HG03378 (cell line): Measurements from ENCODE around the gene SHKBP1.
"Not testable (repeated sequence)": the region's sequence is repeated elsewhere in the genome, so short reads cannot be mapped to it uniquely, and the experiment has no call there.

ENCODE experiments used
- ATAC-seq: cut with Tn5 transposase; IDR thresholded peaks from one replicate; pipeline ENCODE4 v1.9.1; 2021; ENCODE audit warnings: mild to moderate bottlenecking, moderate library complexity; ENCODE audit not compliant: unreplicated experiment

The SHKBP1 gene

DNA sequence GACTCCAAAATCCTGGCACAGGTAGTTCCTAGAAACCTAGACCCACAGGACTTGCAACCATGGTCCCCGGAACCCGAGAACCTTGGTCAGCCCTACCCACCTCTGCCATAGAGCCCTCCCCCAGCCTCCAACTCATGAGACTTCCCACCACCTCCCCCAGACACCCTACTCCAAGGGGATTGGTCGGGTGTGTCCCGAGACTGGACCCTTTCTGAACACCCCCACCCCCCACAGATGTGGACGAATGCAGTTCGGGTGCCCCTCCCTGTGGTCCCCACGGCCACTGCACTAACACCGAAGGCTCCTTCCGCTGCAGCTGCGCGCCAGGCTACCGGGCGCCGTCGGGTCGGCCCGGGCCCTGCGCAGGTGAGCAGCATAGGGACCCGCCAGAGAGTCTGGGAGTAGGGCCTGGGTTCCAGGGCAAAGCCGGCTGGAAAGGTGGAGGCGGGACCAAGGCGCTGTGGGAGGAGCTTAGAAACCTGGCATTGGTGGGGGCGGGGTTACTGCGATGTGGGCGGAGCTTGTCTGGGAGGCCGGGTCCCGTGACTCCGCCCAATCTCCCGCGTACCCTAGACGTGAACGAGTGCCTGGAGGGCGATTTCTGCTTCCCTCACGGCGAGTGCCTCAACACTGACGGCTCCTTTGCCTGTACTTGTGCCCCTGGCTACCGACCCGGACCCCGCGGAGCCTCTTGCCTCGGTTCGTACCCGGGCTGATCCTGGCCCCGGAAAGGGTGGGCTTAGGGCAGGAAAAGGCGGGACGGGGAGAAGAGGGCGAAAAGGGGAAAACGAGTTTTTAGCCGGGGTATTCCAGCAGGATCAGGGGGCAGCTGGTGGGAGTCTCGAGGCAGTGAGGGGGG is 36.4 kb downstream of the SHKBP1 start:
- ATAC-seq = no peak

DNA sequence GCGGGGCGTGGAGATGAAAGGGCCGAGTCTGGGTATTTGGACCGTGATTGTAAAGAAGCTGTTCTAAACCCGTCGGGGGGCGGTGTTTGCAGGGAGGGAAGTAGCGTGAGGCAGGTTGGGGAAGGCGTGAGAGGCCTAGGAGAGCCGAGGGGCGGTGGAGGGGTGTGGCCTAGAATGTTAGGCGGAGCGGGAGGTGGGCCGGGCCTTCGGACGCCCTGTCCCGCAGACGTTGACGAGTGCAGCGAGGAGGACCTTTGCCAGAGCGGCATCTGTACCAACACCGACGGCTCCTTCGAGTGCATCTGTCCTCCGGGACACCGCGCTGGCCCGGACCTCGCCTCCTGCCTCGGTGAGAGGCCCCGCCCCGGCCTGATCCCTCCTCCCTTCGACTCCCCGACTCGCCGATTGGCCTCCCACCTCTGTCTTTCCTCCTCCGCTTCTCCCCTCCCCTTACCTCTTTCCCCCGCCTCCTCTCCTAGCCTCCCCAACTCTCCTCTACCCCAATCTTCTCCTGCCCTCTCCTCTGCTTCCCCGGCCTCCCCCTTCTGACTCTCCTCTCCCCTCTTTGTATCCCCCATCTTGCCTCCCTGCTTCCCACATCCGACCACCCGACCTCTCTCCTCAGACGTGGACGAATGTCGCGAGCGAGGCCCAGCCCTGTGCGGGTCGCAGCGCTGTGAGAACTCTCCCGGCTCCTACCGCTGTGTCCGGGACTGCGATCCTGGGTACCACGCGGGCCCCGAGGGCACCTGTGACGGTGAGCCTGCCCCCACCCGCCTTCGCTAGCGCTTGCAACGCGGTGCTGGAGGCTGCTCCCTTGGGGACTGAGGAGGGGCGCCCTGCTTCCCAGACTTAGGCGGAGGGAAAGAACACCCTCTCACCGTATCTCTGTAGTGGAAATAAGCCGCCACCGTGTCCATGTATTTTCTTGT is 37.3 kb downstream of the SHKBP1 start:
- no peak for ATAC-seq

DNA sequence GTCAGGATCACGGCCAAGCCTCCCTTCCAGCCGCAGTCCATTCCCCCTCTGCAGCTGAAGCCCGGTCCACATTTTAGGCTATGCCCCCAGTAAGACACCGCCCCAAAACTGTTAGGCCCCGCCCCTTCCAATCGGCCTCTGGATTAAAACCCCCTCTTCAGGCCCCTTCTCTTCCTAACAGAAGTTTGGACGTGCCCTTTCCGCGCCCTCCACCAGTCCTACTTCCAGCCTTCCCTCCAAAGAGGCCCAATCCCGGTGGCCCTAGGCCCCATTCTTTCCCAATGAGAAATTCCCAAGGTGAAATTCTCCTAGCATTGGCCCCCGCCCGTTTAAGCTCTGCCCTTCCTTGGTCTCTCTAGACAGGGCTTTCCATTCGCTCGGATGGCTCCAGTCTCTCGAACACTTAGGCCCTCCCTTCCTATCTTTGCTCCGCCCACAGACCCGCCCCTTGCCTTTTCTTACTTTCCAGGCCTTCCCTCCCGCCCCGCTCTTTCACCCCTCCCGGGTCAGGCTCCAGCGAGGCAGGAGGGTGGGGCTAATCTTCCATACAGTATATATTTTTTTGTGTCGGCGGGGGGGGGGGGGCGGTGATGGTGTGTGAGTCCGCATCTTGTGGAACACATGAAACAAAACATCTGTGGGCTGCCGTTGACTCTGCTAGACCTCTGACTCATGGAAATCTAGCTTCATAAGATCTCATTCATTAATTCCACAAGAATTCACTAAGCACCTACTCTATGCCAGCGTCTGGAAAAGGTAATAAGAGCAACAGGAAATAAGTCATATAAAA is 38.1 kb downstream of the SHKBP1 start:
- no peak for ATAC-seq

DNA sequence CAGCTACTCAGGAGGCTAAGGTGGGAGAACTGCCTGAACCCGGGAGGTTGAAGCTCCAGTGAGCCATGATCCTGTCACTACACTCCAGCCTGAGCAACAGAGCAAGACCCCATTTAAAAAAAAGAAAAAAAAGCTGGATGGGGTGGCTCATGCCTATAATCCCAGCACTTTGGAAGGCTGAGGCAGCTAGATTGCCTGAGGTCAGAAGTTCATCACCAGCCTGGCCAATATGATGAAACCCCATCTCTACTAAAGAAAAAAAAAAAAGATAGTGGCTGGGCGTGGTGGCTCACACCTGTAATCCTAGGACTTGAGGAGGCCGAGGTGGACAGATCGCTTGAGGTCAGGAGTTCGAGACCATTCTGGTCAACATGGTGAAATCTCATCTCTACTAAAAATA is 39.5 kb downstream of the SHKBP1 start:
- ATAC-seq = no peak

DNA sequence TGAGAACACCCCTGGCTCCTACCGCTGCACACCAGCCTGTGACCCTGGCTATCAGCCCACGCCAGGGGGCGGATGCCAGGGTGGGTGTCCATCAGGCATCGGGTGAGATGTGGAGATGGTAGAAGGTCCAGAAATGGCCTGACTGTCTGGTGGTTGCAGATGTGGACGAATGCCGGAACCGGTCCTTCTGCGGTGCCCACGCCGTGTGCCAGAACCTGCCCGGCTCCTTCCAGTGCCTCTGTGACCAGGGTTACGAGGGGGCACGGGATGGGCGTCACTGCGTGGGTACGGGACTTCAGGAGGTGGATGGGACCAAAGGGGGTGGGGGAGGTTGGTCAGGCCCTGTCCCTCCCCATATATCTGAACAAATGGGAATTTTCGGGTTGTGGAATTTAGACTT is 40.3 kb downstream of the SHKBP1 start:
- ATAC-seq = no peak

DNA sequence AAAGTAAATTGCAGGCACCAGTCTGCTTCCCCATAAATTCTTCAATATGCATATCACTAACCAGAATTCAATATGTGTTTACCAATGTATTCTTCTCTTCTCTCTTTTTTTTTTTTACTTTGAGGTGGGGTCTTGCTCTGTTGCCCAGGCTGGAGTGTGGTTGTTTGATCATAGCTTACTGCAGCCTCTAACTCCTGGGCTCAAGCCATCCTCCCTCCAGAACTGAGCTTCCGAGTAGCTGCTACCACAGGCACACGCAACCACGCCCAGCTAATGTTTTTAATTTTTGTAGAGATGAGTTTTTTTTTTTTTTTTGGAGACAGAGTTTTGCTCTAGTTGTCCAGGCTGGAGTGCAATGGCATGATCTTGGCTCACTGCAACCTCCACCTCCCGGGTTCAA is 41.3 kb downstream of the SHKBP1 start:
- no peak for ATAC-seq

DNA sequence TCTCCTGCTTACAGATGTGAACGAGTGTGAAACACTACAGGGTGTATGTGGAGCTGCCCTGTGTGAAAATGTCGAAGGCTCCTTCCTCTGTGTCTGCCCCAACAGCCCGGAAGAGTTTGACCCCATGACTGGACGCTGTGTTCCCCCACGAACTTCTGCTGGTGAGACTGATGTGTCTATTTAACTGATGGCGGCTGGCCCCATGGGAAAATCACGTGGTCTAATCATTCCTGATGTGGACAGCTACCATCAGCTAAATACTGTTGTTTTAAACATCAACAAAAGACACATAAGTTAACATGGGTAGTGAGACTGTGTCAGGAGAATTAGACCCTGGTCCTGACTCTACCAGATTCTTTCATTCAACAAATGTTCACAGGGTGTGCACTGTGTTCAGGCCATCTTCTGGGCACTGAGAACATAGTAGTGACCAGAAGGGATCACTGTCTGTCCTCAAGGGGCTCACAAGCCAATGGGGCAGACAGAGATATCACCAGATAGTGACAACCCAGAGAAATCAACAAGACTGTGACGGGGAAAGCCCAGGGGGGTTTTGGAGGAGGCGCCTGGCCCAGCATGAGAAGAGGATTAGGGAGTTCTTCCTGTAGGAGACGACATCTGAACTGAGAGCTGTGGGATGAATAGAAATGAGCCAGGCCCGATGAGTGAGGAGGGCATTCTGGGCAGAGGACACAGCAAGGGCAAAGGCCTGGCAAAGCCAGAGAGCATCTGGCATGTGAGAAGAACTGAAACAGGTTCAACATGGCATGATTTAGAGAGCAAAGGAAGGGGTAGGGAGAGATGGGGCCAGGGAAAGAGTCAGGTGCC is 42.9 kb downstream of the SHKBP1 start:
- no peak for ATAC-seq

DNA sequence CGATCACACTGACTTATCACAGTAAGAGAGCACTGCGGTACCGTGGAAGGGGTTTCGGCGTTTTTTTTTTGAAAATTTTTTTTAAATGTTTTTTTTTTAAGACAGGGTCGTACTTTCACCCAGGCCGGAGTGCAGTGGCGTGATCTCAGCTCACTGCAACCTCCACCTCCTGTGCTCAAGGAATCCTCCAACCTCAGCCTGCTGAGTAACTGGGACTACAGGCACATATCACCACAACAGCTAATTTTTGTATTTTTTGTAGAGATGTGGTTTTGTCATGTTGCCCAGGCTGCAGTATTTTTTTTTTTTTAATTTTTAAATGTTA is 43.5 kb downstream of the SHKBP1 start:
- ATAC-seq = no peak

DNA sequence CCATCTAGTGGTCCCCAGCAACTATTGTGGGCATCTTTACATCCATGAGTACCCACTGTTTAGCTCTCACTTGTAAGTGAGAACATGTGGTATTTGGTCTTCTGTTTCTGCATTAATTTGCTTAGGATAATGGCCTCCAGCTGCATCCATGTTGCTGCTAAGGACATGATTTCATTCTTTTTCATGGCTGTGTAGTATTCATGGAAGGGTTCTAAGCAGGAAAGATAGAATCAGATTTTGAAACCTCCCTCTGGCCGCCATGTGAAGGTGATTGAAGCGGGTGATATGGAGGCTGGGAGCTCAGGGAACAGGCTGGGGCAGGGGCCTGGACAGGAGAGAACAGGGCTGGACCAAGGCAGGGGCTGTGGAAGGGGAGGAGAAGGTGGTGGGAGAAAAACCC is 44.6 kb downstream of the SHKBP1 start:
- ATAC-seq = no peak

DNA sequence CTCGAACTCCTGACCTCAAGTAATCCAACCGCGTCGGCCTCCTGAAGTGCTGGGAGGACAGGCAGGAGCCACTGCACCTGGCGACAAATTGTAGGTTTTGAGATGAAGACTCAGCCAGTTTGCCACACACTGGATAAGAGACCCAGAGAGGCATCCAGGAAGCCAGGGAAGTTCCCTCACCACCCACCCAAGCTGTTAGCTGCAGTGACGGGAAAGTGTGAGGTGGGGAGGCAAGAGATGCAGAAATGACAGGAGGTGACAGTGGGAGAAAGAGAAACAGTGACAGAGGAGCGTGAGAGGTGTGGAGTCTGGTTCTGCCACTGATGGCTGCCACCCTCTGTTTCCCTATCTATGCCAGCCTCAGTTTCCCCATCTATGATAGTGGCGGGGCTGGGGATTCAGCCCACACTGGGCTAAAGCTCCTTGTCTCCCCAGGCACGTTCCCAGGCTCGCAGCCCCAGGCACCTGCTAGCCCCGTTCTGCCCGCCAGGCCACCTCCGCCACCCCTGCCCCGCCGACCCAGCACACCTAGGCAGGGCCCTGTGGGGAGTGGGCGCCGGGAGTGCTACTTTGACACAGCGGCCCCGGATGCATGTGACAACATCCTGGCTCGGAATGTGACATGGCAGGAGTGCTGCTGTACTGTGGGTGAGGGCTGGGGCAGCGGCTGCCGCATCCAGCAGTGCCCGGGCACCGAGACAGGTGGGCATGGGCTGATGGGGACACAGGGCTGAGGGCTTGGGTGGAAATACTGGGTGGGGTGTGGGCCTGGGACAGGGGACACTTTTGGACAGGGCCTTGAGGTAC is 45.5 kb downstream of the SHKBP1 start:
- no peak for ATAC-seq

DNA sequence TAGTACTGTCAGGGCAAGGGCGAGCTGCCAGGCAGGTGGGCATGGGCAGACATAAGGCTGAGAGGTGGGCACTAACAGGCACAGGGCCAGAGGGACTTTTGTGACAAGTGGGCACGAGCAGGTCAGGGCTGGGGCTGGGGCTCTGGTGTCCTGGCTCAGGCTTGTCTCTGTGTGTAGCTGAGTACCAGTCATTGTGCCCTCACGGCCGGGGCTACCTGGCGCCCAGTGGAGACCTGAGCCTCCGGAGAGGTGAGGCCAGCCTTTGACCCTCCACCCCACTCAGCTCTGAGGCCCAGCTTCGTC is 46.1 kb downstream of the SHKBP1 start:
- ATAC-seq = no peak

DNA sequence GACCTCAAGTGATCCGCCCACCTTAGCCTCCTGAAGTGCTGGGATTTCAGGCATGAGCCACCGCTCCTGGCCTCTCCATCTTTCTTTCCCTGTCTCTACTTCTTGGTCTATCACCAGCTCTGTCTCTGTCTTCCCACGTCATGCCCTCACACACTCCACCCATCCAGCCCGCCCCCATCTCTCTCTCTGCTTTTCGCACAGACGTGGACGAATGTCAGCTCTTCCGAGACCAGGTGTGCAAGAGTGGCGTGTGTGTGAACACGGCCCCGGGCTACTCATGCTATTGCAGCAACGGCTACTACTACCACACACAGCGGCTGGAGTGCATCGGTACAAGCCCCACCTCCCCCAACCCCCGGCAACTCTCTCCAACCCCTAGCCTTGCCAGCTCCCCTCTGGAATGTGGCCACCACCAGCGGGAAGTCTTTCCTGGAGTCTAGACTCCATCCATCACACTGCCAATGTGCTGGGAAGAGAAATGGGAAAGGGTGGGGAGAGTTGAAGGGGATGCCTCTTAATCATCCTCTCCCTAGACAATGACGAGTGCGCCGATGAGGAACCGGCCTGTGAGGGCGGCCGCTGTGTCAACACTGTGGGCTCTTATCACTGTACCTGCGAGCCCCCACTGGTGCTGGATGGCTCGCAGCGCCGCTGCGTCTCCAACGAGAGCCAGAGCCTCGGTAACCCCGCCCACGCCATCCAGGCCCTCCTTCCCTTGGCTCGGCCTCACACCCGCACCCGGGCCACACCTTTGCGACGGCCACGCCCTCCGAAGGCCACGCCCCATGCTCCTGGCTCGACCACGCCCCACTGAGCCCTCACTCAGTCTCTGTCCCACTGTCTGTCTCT is 47.0 kb downstream of the SHKBP1 start:
- no peak for ATAC-seq

DNA sequence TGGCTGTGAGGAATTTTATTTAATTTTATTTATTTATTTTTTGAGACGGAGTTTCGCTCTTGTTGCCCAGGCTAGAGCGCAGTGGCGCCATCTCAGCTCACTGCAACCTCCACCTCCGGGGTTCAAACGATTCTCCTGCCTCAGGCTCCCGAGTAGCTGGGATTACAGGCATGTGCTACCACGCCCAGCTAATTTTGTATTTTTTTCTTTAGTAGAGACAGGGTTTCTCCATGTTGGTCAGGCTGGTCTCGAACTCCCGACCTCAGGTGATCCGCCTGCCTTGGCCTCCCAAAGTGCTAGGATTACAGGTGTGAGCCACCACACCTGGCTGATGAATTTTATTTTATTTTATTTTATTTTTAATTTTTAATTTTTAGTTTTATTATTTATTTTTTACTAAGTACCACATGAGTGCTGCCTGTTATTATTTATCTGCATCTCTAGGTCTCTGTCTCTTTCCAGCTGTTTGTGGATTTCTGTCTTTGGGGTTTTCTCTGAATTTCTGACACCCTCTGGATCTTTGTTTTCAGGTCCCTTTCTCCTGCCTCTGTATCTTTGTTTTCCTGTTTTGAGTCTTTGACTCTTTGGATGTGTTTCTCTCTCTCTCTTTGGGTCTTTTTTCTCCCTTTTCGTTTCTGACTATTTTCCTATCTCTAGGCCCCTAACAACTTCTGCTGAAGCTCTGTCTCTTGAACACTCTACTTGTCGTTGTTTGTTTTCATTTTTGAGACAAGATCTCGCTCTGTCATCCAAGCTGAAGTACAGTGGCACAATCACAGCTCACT is 47.9 kb downstream of the SHKBP1 start:
- ATAC-seq = not testable (repeated sequence)

DNA sequence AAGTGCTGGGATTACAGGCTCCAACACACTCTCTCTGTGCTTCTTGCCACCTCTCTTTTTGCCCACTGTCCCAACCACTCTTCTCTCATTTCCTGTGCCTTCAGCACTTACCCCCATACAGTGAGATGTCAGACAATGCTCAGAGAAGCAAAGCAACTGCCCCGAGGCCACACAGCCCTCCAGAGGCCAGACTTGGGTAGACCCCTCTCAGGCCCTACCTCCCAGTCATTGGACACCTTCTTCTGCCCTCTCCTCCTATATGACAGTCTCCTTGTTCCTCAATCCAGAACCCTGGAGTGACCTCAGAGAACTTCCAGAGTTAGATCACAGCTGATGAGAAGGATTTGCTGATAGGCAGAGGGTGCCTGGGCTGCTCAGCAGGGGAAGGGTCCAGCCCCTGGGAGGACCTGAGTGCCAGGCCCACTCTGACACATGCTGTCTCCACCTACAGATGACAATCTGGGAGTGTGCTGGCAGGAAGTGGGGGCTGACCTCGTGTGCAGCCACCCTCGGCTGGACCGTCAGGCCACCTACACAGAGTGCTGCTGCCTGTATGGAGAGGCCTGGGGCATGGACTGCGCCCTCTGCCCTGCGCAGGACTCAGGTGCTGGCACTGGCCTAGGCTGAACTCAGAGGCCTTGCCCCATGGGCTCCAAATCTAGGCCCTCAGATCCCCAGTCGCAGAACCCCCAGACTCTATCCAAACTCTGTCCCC is 48.9 kb downstream of the SHKBP1 start:
- ATAC-seq = no peak

DNA sequence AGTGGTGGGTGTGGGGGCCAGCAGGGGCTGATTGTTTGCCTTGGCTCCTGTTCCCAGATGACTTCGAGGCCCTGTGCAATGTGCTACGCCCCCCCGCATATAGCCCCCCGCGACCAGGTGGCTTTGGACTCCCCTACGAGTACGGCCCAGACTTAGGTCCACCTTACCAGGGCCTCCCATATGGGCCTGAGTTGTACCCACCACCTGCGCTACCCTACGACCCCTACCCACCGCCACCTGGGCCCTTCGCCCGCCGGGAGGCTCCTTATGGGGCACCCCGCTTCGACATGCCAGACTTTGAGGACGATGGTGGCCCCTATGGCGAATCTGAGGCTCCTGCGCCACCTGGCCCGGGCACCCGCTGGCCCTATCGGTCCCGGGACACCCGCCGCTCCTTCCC is 50.2 kb downstream of the SHKBP1 start:
- no peak for ATAC-seq

DNA sequence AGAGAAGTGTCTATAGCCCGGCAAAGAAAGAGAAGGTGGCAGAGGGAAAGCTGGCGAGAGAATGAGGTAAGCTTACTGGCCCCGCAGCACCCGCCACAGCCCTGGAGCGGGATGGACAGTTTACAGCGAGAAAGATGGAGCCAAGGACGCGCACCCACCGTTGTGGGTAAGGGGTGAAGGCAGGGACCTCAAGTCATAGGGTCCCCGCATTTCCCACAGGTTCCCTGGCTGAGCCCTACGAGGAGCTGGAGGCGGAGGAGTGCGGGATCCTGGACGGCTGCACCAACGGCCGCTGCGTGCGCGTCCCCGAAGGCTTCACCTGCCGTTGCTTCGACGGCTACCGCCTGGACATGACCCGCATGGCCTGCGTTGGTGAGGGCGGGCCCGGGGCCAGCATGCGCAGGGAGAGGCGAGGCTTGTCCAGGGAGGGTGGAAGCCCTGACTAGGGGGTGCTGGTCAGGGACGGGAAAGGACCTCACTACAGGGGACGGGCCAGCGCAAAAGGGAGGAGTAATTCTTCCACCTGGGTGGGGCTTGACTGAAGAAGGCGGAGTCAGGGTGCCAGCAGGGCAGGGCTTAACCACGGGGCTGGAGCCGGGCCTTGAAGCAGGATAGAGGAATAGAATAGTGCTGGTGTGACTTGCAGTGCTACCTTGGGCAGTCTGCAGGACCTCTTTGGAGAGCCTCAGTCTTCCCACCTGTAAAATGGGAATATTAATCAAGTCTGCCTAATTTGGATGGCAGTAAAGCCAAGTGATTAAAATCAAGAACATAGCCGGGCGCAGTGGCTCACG is 51.0 kb downstream of the SHKBP1 start:
- no peak for ATAC-seq

DNA sequence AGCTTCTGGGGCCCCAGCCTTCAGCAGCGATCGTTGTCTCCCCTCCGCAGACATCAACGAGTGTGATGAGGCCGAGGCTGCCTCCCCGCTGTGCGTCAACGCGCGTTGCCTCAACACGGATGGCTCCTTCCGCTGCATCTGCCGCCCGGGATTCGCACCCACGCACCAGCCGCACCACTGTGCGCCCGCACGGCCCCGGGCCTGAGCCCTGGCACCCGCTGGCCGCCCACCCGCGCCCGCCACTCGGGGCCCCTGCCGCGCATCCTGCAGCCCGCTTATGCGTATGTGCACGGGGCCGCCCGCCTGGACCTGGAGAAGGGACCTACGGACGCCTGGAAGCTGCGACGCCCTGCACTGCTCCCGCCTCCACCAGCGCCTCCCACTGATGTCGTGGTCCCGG is 52.7 kb downstream of the SHKBP1 start:
- ATAC-seq = no peak
